Astrocyte (in vitro differentiated cells and primary cell): ENCODE measurements around the gene SLIT3. TPM values are rescaled to one million over a fixed set of nuclear protein-coding genes. Genes with fewer than 3 reads are reported as not detected.

Source experiments
- DNase-seq: peaks from one replicate; pipeline ENCODE4 v3.0.0-alpha.2; 2010; ENCODE audit warnings: low read depth
- FAIRE-seq: peaks from 2 replicates; lab custom pipeline; 2011; peaks lifted over from hg19 to GRCh38; lab: Jason Lieb, UNC
- H2AFZ ChIP-seq: 2 replicates; pipeline ENCODE4 v1.6.0; 2012; ENCODE audit warnings: low read depth, low read length, inconsistent platforms
- H3K27ac ChIP-seq: 2 replicates; pipeline ENCODE4 v1.5.1; 2011; ENCODE audit warnings: low read depth, low read length, inconsistent platforms
- H3K27me3 ChIP-seq: 2 replicates; pipeline ENCODE4 v1.6.0; 2011; ENCODE audit warnings: low read length, inconsistent platforms; ENCODE audit not compliant: insufficient read depth
- H3K36me3 ChIP-seq: 2 replicates; pipeline ENCODE4 v1.5.1; 2011; ENCODE audit warnings: low read length, inconsistent platforms; ENCODE audit not compliant: insufficient read depth
- H3K4me1 ChIP-seq: 2 replicates; pipeline ENCODE4 v1.5.1; 2011; ENCODE audit warnings: low read length, inconsistent platforms; ENCODE audit not compliant: insufficient read depth
- H3K4me2 ChIP-seq: 2 replicates; pipeline ENCODE4 v1.6.0; 2012; ENCODE audit warnings: low read length, inconsistent platforms
- H3K4me3 ChIP-seq: 2 replicates; pipeline ENCODE4 v1.5.1; 2011; ENCODE audit warnings: low read depth, mild to moderate bottlenecking, low read length, inconsistent platforms; ENCODE audit not compliant: insufficient read depth
- H3K79me2 ChIP-seq: 2 replicates; pipeline ENCODE4 v1.6.0; 2012; ENCODE audit warnings: mild to moderate bottlenecking, low read length, inconsistent platforms; ENCODE audit not compliant: insufficient read depth
- H3K9ac ChIP-seq: 2 replicates; pipeline ENCODE4 v1.6.0; 2012; ENCODE audit warnings: mild to moderate bottlenecking, low read length, inconsistent platforms
- H3K9me3 ChIP-seq: 2 replicates; pipeline ENCODE4 v1.5.1; 2012; ENCODE audit warnings: low read depth, mild to moderate bottlenecking, low read length, inconsistent platforms; ENCODE audit not compliant: insufficient read depth
- H4K20me1 ChIP-seq: 2 replicates; pipeline ENCODE4 v1.6.0; 2012; ENCODE audit warnings: low read length, inconsistent platforms; ENCODE audit not compliant: insufficient read depth
- H3K27ac Mint-ChIP-seq: one replicate; pipeline ENCODE4 v1.8.0; 2021; ENCODE audit warnings: mild to moderate bottlenecking, mixed read lengths; ENCODE audit not compliant: unreplicated experiment
- H3K27me3 Mint-ChIP-seq: one replicate; pipeline ENCODE4 v1.8.0; 2021; ENCODE audit warnings: low read depth, mixed read lengths; ENCODE audit not compliant: unreplicated experiment
- H3K36me3 Mint-ChIP-seq: one replicate; pipeline ENCODE4 v1.8.0; 2021; ENCODE audit warnings: low read depth, mixed read lengths; ENCODE audit not compliant: unreplicated experiment
- H3K4me1 Mint-ChIP-seq: one replicate; pipeline ENCODE4 v1.8.0; 2021; ENCODE audit warnings: low read depth, mixed read lengths; ENCODE audit not compliant: unreplicated experiment
- H3K4me3 Mint-ChIP-seq: one replicate; pipeline ENCODE4 v1.8.0; 2021; ENCODE audit warnings: mild to moderate bottlenecking, moderate library complexity, mixed read lengths; ENCODE audit not compliant: unreplicated experiment
- H3K9me3 Mint-ChIP-seq: one replicate; pipeline ENCODE4 v1.8.0; 2021; ENCODE audit warnings: mild to moderate bottlenecking, mixed read lengths; ENCODE audit not compliant: unreplicated experiment
- CTCF ChIP-seq: IDR thresholded peaks from 2 replicates; pipeline ENCODE4 v1.5.1; 2011; ENCODE audit warnings: low read depth, mild to moderate bottlenecking, inconsistent platforms, low read length, moderate library complexity; ENCODE audit not compliant: insufficient read depth
- EZH2 ChIP-seq: IDR thresholded peaks from 2 replicates; pipeline ENCODE4 v1.6.1; 2012; ENCODE audit warnings: mild to moderate bottlenecking, low read length, inconsistent platforms; ENCODE audit not compliant: insufficient read depth
- total RNA-seq: library from RNA; stranded (reverse); gene quantifications from 2 replicates; pipeline ENCODE4 v1.2.1, GENCODE V29; 2021

The SLIT3 gene
- total RNA-seq, 1 donor from 2014 or later: 20.7 TPM

GRCh38 chr5:169168280-169168679, 132.7 kb downstream of the SLIT3 start:
- DNase-seq: no peak
- TF ChIP-seq CTCF (no peak), EZH2 (no peak)
- Mint-ChIP-seq H3K27ac (no peak overlapping the region), H3K4me1 (peaks cover 15% of the 10 kb centered on the region), H3K27me3 (no peaks in the 10 kb centered on the region), H3K4me3 (no peak overlapping the region), H3K9me3 (peaks cover 5% of the 10 kb centered on the region), H3K36me3 (peaks cover 2% of the 10 kb centered on the region)
- H3K9me3 ChIP-seq: no peaks in the 10 kb centered on the region
- no peak for FAIRE-seq
- no peaks in the 10 kb centered on the region for H4K20me1 ChIP-seq
- H3K27me3 ChIP-seq: no peaks in the 10 kb centered on the region
- no peaks in the 10 kb centered on the region for H3K79me2 ChIP-seq
- no peak overlapping the region for H3K9ac ChIP-seq
- peaks cover 13% of the 10 kb centered on the region for H3K4me1 ChIP-seq
- H3K36me3 ChIP-seq: no peaks in the 10 kb centered on the region
- no peak overlapping the region for H3K4me2 ChIP-seq
- H3K27ac ChIP-seq: no peak overlapping the region
- H3K4me3 ChIP-seq: no peak overlapping the region
- H2AFZ ChIP-seq: no peak overlapping the region

GRCh38 chr5:169166078-169166477, 134.9 kb downstream of the SLIT3 start:
- H3K4me3 ChIP-seq: no peak overlapping the region
- no peak for FAIRE-seq

More at GRCh38 chr5:169166078-169166477, 134.9 kb downstream of the SLIT3 start:
- TF ChIP-seq EZH2: no peak
- TF ChIP-seq CTCF: no peak
- Histone ChIP-seq H3K79me2 (no peaks in the 10 kb centered on the region), H3K9ac (no peak overlapping the region), H3K4me1 (peaks cover 29% of the 10 kb centered on the region), H3K4me2 (no peak overlapping the region), H4K20me1 (no peaks in the 10 kb centered on the region), H3K9me3 (no peaks in the 10 kb centered on the region), H3K36me3 (no peaks in the 10 kb centered on the region), H3K27me3 (no peaks in the 10 kb centered on the region), H2AFZ (no peak overlapping the region), H3K27ac (no peak overlapping the region)
- no peak overlapping the region for H3K27ac Mint-ChIP-seq
- H3K4me3 Mint-ChIP-seq: no peak overlapping the region
- H3K9me3 Mint-ChIP-seq: no peaks in the 10 kb centered on the region
- H3K36me3 Mint-ChIP-seq: no peaks in the 10 kb centered on the region
- H3K27me3 Mint-ChIP-seq: no peaks in the 10 kb centered on the region
- peaks cover 31% of the 10 kb centered on the region for H3K4me1 Mint-ChIP-seq
- no peak for DNase-seq
